GM19240 (cell line): Measurements from ENCODE around the gene SMOC2.

Experiments used
- DNase-seq: peaks from one replicate; pipeline ENCODE4 v3.0.0; 2011; ENCODE audit warnings: low spot score; ENCODE audit not compliant: insufficient read length

The SMOC2 gene

GRCh38 chr6:168648240-168649125, 207.5 kb downstream of the SMOC2 start:
- no peak for DNase-seq

GRCh38 chr6:168649209-168649608, 208.2 kb downstream of the SMOC2 start:
- DNase-seq, result no peak

GRCh38 chr6:168650671-168651111, 209.7 kb downstream of the SMOC2 start:
- no peak for DNase-seq

GRCh38 chr6:168655462-168656152, 214.6 kb downstream of the SMOC2 start:
- DNase-seq, result no peak

- no peak for DNase-seq
Measured at GRCh38 chr6:168658059-168658458, 217.1 kb downstream of the SMOC2 start.

GRCh38 chr6:168660400-168660945, 219.5 kb downstream of the SMOC2 start:
- no peak for DNase-seq

- no peak for DNase-seq
Measured at GRCh38 chr6:168662301-168662936, 221.4 kb downstream of the SMOC2 start.

GRCh38 chr6:168663041-168663440, 222.1 kb downstream of the SMOC2 start:
- DNase-seq, result no peak

GRCh38 chr6:168664956-168665355, 224.0 kb downstream of the SMOC2 start:
- no peak for DNase-seq

GRCh38 chr6:168666170-168666569, 225.2 kb downstream of the SMOC2 start:
- no peak for DNase-seq

GRCh38 chr6:168666699-168667427, 225.9 kb downstream of the SMOC2 start:
- DNase-seq, result no peak

GRCh38 chr6:168667428-168667805, 226.4 kb downstream of the SMOC2 start:
- no peak for DNase-seq

GRCh38 chr6:168670401-168670985, 229.5 kb downstream of the SMOC2 start:
- no peak for DNase-seq

- DNase-seq, result no peak
Measured at GRCh38 chr6:168671028-168671862, 230.3 kb downstream of the SMOC2 start.

- DNase-seq, result no peak
Measured at GRCh38 chr6:168671863-168672546, 231.0 kb downstream of the SMOC2 start.

- DNase-seq, result no peak
Measured at GRCh38 chr6:168674595-168674994, 233.6 kb downstream of the SMOC2 start.

GRCh38 chr6:168675375-168675774, 234.4 kb downstream of the SMOC2 start:
- DNase-seq, result no peak

- no peak for DNase-seq
Measured at GRCh38 chr6:168675933-168676551, 235.1 kb downstream of the SMOC2 start.
